SH-SY5Y (cell line): Measurements from ENCODE around the gene GSG1.

ENCODE experiments used
- GATA2 ChIP-seq: IDR thresholded peaks from 2 replicates; pipeline ENCODE4 v1.6.1; 2011; ENCODE audit warnings: mild to moderate bottlenecking, low read depth, low read length
- GATA3 ChIP-seq: IDR thresholded peaks from 2 replicates; pipeline ENCODE4 v1.6.1; 2011; ENCODE audit warnings: low read depth, mild to moderate bottlenecking, low read length, moderate library complexity

GRCh38 chr12:13099844-13100604, 3.4 kb downstream of the GSG1 start:
- TF ChIP-seq GATA2 (0 out of 2 replicates have a peak, but pooled peaks have one; percentile 31), GATA3 (no peak)
